VCaP (cell line): ENCODE measurements around the gene POC1A.

Experiments used
- H3K27ac ChIP-seq: fragments of 450-650 bp; 2 replicates; pipeline ENCODE4 v1.5.1; 2017
- CTCF ChIP-seq: fragments of 450-650 bp; conservative IDR thresholded peaks from 2 replicates; pipeline ENCODE4 v1.5.1; 2017; ENCODE audit warnings: mild to moderate bottlenecking, moderate library complexity

Gene POC1A

GRCh38 chr3:52135332-52135731 lies 18.9 kb downstream of the POC1A start:
- peak overlapping the region; percentile 80; the same call in 1 of the 2 replicates for H3K27ac ChIP-seq
- no peak for TF ChIP-seq CTCF

GRCh38 chr3:52134761-52135160 lies 19.5 kb downstream of the POC1A start:
- no peak overlapping the region for H3K27ac ChIP-seq
- TF ChIP-seq CTCF, result no peak

GRCh38 chr3:52132930-52133329 lies 21.3 kb downstream of the POC1A start:
- H3K27ac ChIP-seq, result no peak overlapping the region
- TF ChIP-seq CTCF, result no peak

GRCh38 chr3:52132041-52132440 lies 22.2 kb downstream of the POC1A start:
- no peak for TF ChIP-seq CTCF
- no peak overlapping the region for H3K27ac ChIP-seq

GRCh38 chr3:52130966-52131622 lies 23.1 kb downstream of the POC1A start:
- no peak overlapping the region for H3K27ac ChIP-seq
- no peak for TF ChIP-seq CTCF

- peak overlapping the region; percentile 73 for H3K27ac ChIP-seq
- no peak for TF ChIP-seq CTCF
These were observed 26.0 kb downstream of the POC1A start for GRCh38 chr3:52128118-52128683.

GRCh38 chr3:52126500-52126899 lies 27.7 kb downstream of the POC1A start:
- no peak overlapping the region; the same call in 1 of the 2 replicates for H3K27ac ChIP-seq
- no peak for TF ChIP-seq CTCF
